Measurements from ENCODE around the gene CDH4. TPM values are rescaled to one million over a fixed set of nuclear protein-coding genes. Genes with fewer than 3 reads are reported as not detected.

The CDH4 gene
- total and polyA plus RNA-seq, 2 of the 4 experiments (the other 2 are of a cell fraction), result 1.6 to 3.5 TPM

GRCh38 chr20:61376541-61377240 lies 124.6 kb downstream of the CDH4 start:
- Histone ChIP-seq H3K14ac (replicated peaks; ENCODE audit: low read depth, low read length) (no peak overlapping the region), H3K18ac (ENCODE audit: low read depth, low read length) (no peak overlapping the region), H3K36me3 (ENCODE audit: control insufficient read depth, insufficient read depth, low read length) (no peaks in the 10 kb centered on the region), H3K56ac (ENCODE audit: extremely low read depth, insufficient read depth, low read length) (no peak overlapping the region), H3K9me3 (ENCODE audit: control insufficient read depth, insufficient read depth, low read length) (peaks cover 6% of the 10 kb centered on the region), H4K91ac (ENCODE audit: insufficient read depth, low read depth, low read length) (no peak overlapping the region), H2BK5ac (ENCODE audit: low read depth, low read length, poor library complexity, severe bottlenecking) (no peak overlapping the region), H3K27me3 (ENCODE audit: control insufficient read depth, insufficient read depth, low read length) (no peaks in the 10 kb centered on the region), H2AK9ac (replicated peaks; ENCODE audit: low read depth, low read length, poor library complexity) (no peak overlapping the region), H2BK20ac (ENCODE audit: low read depth, low read length) (no peak overlapping the region), H3K27ac (ENCODE audit: insufficient read depth, low read length) (no peak overlapping the region), H3K79me1 (ENCODE audit: low read depth in 1 of 2, low read length in 2 of 2) (peaks cover 3 to 9% of the 10 kb centered on the region in 2 experiments; a peak in 3 of 4 replicates), H3K4me2 (ENCODE audit: low read depth, low read length) (no peak overlapping the region), H4K20me1 (ENCODE audit: insufficient read depth, low read length) (no peaks in the 10 kb centered on the region; the same call in 1 of the 2 replicates), H3K4ac (ENCODE audit: low read depth, low read length) (no peak overlapping the region), H3K9me1 (ENCODE audit: insufficient read depth, low read length) (no peaks in the 10 kb centered on the region), H3K23ac (ENCODE audit: low read depth, low read length) (no peak overlapping the region), H4K5ac (ENCODE audit: low read depth, low read length) (no peak overlapping the region), H2BK120ac (ENCODE audit: low read depth, low read length) (no peak overlapping the region), H3K4me1 (ENCODE audit: control insufficient read depth, insufficient read depth, low read length) (peaks cover 4% of the 10 kb centered on the region; the same call in 1 of the 2 replicates), H3K4me3 (ENCODE audit: insufficient read depth, low read depth, low read length) (no peak overlapping the region), H2BK15ac (ENCODE audit: low read depth, low read length) (no peak overlapping the region), H2AFZ (replicated peaks; ENCODE audit: low read length, poor library complexity) (no peak overlapping the region), H3K9ac (ENCODE audit: low read depth, low read length) (no peak overlapping the region), H4K8ac (ENCODE audit: low read depth in 2 of 2, low read length in 2 of 2) (no peak overlapping the region), H2AK5ac (ENCODE audit: low read depth, low read length) (no peak overlapping the region)
- intact Hi-C loops (cut with micrococcal nuclease), result no loop called here
- TF ChIP-seq RCOR1 (IDR thresholded peaks at IDR 0.05; ENCODE audit: insufficient replicate concordance, low read length) (no peak), RAD21 (IDR thresholded peaks at IDR 0.05; ENCODE audit: low read length) (no peak), POLR2A (IDR thresholded peaks at IDR 0.05; ENCODE audit: low read depth, low read length) (no peak), CEBPB (IDR thresholded peaks at IDR 0.05; ENCODE audit: low read depth, low read length) (no peak), MXI1 (IDR thresholded peaks at IDR 0.05; ENCODE audit: borderline replicate concordance, low read depth, low read length) (no peak), USF2 (IDR thresholded peaks at IDR 0.05; ENCODE audit: low read depth, low read length) (no peak), SMC3 (IDR thresholded peaks at IDR 0.05; ENCODE audit: low read depth, low read length) (no peak), NFE2L2 (IDR thresholded peaks at IDR 0.05; ENCODE audit: low read depth, low read length) (no peak), FOS (IDR thresholded peaks at IDR 0.05; ENCODE audit: low read depth, low read length) (no peak), MAZ (IDR thresholded peaks at IDR 0.05; ENCODE audit: borderline replicate concordance, low read depth, low read length) (no peak), RFX5 (IDR thresholded peaks at IDR 0.05; ENCODE audit: low read depth, low read length) (no peak), CHD1 (IDR thresholded peaks at IDR 0.05; ENCODE audit: low read depth, low read length) (no peak), MAFK (IDR thresholded peaks at IDR 0.05; ENCODE audit: low read depth, low read length) (no peak), CTCF (conservative IDR thresholded peaks at IDR 0.05; ENCODE audit: low read depth, low read length) (no peak), BHLHE40 (IDR thresholded peaks at IDR 0.05; ENCODE audit: low read depth, low read length) (no peak)
- TF ChIP-seq, protein P1, sequence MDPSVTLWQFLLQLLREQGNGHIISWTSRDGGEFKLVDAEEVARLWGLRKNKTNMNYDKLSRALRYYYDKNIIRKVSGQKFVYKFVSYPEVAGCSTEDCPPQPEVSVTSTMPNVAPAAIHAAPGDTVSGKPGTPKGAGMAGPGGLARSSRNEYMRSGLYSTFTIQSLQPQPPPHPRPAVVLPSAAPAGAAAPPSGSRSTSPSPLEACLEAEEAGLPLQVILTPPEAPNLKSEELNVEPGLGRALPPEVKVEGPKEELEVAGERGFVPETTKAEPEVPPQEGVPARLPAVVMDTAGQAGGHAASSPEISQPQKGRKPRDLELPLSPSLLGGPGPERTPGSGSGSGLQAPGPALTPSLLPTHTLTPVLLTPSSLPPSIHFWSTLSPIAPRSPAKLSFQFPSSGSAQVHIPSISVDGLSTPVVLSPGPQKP (IDR thresholded peaks at IDR 0.05; ENCODE audit: borderline replicate concordance, low read depth, low read length), result no peak
- in situ Hi-C loops (cut with MboI; ENCODE audit: low sequenced_read_pairs), result no loop called here
- DNase-seq (no peak), ATAC-seq (ENCODE audit: low read depth) (no peak)
- 100% methylated on average over 1 of the region's 12 CpGs; no CpG with 5 or more reads in 1 of the 2 experiments for WGBS, 2 experiments (ENCODE audit: extremely low coverage in 2 of 2, insufficient read length in 1 of 2)
- no TSS peak for BruUV-seq (replicated peaks)
- POLR2A ChIA-PET (ENCODE audit: unreplicated experiment), result no interaction called here
- CTCF ChIA-PET, result no interaction called here
- dilution Hi-C loops (cut with HindIII; ENCODE audit: low sequenced_read_pairs, unreplicated experiment), result no loop called here

All from IMR-90 (cell line).